Astrocyte of the spinal cord (primary cell): ENCODE data around the gene FAM185A.
A peak's percentile ranks its signal among the peaks of the same experiment; 100 is the strongest.
"Not testable (repeated sequence)": the region's sequence is repeated elsewhere in the genome, so short reads cannot be mapped to it uniquely, and the experiment has no call there.

ENCODE experiments used
- DNase-seq: peaks from one replicate; pipeline ENCODE4 v3.0.0; 2011; ENCODE audit warnings: low read depth, low spot score
- H3K4me3 ChIP-seq: 2 replicates; pipeline ENCODE4 v1.5.1; 2011; ENCODE audit warnings: low read depth, mild to moderate bottlenecking, low read length, moderate library complexity
- in situ Hi-C: cut with HindIII; loops from 2 replicates; pipeline ENCODE4 v1.10.0; 2017; ENCODE audit warnings: low sequenced_read_pairs

FAM185A gene

DNA sequence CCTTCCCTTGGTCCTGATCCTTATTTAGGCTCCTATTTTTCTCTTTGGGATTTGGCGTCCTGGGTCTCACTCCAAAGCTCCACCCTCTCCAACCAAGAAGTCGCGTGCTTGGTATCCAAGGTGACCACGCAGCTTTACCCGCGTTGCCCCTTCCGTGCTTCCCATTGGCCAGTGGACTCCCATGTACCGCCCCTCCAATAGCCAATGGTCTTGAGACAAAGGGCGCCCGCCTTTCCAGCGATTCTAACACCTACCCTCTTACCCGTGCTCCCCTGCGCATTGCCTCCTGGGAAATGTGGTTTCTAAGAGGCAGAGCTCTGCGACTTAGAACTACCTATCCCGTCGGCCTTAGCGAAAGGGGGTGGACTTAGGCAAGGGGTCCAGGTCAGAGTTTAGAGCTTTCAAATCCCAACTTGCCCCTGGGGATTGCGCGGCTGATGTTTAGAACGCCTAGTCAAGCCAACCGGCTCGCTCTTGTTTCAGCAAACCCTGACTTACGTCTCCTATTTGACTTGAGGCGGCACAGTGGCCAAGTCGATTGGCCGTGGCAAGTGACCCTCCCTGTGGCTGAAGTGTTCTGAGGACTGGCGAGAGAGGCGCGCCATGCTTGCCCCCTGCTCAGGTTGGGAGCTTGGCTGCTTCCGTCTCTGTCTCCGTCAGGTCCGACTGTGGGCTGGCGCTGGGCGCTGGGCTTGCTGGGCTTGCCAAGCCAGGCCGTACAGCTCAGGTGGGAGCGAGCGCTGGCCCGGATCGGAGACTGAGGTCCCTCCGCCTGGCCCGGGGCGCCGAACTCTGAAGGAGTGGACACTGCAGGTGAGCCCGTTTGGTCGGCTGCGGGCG lies at the start of gene FAM185A:
FAM185A (plus strand) TSS at position 395 of the 840 bp plus-strand sequence; CDS start at position 604, 209 bp downstream.
- in situ Hi-C loops: not testable (repeated sequence)
- peak within 1 kb of the TSS; percentile 57 for H3K4me3 ChIP-seq
- DNase-seq: peak; percentile 99

DNA sequence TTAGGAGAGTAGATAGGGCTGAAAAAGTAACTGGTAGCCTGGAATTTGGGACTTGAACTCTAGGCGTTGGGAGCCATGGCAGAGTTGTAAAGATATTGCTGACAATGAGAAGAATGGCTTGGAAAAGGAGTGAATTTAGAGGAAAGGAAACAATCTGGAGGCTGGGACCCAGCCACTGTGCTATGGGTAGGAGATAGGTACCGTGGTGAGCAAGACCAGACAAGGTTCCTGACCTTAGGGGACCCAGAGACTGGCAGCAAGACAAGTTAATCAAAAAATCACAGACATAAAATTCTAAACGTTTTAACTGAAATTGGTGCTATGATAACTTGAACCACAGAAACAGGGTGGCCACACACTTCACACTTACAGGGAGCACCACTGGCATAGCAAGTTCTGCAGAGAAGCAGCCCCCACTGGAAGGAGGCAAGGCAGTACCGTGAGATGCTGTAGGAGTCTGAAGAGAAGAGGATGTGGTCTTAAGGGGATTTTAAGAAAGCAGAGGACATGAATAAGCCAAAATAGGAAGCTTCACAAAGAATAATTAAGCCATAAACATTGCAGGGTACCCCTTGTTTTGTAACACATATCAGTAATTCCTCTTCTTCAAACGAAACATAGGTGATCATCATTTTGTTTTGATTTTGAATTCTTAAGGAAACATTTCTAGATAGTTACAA lies 35.6 kb upstream of the FAM185A start:
- peak; percentile 25 for DNase-seq
- in situ Hi-C loops, H3K4me3 ChIP-seq: not testable (repeated sequence)

DNA sequence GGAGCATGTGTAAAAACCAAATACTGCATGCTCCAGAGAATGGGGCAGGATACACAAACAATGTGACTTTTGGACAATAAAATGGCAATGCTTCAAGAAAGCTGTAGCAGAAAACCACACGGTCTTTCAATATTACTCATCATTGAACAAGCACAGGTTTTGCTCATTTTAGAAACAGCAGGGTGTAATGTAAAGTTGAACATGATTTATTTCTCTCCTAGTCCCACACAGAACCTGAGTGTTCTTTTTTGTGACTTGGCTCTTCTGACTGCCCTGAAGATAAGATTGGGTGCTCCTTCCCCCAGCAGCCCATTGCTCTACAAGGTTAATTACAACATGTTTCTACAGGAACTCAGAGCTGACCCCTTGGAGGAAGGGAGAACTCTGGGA lies 35.1 kb upstream of the FAM185A start:
- DNase-seq, in situ Hi-C loops, H3K4me3 ChIP-seq: not testable (repeated sequence)

DNA sequence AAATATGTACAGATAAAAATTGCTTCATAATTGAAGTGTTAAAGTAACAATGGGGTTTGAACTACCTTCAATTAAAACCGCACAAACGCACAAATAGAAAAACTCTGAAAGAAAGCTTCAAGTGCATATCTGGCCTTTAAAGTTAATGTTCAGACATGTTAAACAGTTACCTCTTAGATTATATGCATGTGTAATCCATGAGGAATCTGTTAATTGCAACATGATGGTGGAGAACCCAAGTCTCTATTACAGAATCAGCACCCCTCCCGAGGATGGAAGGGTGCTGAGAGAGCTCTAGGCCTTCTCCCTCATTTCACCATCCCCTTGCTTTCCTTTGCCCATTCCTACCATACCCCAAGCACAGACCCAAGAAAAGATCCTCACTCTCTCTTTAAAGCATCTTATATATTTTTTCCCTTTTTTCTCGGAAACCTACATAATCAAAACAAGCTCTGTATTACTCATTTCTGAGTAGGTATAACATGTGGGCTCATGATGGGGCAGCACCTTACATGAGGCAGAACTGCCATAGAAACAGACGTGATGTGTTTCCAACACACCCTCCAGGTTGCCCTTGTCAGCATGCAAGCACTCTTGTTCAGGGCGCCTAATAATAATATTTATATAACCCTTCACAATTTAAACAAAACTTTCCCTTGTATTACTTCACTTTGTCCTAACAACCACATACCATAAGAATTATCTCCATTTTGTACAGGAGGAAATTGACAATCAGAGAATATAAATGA lies 33.9 kb upstream of the FAM185A start:
- H3K4me3 ChIP-seq, DNase-seq, in situ Hi-C loops: not testable (repeated sequence)

DNA sequence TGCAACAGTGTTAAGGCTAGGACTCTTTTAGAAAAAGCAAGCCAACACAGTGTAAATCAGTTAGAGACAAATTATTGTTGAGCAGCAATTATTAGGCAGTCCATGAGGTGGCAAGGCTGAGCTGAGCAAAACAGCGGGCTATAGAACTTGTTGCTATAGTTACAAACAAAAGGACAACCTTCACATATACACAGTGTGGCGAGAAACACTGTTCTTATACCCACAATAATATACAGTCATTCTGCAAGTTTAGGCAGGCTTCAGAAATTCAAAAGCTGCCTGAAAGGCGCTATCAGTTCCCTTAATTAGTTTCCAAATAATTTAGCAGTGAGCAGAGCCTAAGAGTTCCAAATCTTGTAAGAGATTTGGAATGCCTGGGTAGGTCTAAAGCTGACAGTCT lies 33.1 kb upstream of the FAM185A start:
- DNase-seq, in situ Hi-C loops, H3K4me3 ChIP-seq: not testable (repeated sequence)

DNA sequence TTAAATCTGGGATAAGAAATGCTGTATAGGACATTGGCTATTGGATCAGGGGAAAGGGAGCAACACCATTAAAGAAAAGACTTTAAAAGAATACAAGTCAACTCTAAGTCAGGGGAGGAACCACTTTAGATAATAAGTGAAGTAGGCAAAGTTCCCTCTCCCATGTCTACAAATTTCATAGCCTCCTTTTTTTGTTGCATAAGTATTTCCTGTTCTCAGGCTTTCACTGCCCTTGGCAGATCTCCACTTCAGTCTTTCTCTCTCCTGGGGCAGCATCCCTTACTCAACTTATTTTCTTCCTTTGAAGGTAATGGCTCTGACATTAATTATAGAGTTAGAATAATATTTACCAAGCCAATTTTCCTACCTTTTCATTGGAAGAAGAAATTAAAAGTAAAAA lies 30.3 kb upstream of the FAM185A start:
- H3K4me3 ChIP-seq, in situ Hi-C loops: not testable (repeated sequence)
- DNase-seq: peak; percentile 24

DNA sequence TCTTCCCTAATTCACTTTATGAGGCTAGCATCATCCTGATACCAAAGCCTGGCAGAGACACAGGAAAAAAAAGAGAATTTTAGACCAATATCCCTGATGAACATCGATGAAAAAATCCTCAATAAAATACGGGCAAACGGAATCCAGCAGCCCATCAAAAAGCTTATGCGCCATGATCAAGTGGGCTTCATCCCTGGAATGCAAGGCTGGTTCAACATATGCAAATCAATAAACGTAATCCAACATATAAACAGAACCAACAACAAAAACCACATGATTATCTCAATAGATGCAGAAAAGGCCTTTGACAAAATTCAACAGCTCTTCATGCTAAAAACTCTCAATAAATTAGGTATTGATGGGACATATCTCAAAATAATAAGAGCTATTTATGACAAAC lies 22.6 kb upstream of the FAM185A start:
- in situ Hi-C loops, H3K4me3 ChIP-seq, DNase-seq: not testable (repeated sequence)

DNA sequence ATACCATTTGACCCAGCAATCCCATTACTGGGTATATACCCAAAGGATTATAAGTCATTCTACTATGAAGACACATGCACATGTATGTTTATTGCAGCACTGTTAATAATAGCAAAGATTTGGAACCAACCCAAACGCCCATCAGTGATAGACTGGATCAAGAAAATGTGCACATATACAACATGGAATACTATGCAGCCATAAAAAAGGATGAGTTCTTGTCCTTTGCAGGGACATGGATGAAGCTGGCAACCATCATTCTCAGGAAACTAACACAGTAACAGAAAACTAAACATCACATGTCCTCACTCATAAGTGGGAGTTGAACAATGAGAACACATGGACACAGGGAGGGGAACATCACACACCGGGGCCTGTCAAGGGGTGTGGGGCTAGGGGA lies 19.1 kb upstream of the FAM185A start:
- H3K4me3 ChIP-seq, DNase-seq, in situ Hi-C loops: not testable (repeated sequence)

DNA sequence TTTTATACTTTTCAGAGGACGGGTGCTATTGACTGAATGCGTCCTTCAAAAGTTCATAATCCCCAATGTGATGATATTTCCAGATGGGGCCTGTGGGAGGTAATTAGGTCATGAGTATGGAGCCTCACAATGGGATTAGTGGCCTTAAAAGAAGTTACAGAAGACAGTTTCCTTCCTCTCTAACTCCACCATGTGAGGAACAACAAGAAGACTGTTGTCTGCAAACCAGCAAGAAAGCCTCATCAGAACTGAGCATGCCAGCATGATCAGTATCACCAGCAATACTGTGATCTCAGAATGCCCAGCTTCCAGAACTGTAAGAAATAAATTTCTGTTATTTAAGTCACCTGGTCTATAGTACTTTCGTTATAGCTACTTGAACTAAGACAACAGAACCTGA lies 18.4 kb upstream of the FAM185A start:
- H3K4me3 ChIP-seq, in situ Hi-C loops, DNase-seq: not testable (repeated sequence)

DNA sequence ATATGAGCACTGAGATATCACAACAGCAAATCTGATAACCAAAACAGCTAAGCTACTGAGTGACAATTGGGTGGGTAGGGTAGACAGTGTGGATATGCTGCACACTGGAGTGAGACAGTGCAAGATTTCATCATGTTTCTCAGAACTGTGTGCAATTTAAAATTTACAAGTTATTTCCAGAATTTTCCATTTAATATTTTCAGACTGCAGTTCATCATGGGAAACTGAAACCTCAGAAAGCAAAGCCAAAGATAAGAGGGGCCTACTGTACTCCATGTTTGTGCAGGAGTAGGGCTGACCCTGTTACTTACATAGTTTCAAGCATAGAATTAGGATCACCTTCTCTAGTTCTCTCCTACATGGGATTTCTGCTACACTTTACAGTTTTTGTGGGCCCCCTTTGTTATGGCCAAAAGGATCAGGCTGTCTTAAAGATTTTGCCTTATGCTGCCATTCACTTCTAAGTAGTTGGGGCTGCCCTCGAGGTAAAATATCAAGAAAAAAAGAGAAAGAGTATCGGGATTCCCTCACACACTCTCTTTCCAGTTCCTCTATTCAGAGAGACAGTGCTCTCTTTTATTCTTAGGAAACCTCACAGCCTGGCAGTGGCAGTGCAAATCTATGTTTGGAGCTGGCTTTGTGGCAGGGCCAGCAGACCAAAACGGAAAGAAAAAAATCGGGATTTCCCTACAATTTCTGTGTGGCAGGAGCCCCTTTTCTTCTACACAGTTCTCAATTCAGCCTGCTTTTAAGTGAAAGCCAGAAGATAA lies 6.6 kb upstream of the FAM185A start:
- DNase-seq, H3K4me3 ChIP-seq, in situ Hi-C loops: not testable (repeated sequence)

DNA sequence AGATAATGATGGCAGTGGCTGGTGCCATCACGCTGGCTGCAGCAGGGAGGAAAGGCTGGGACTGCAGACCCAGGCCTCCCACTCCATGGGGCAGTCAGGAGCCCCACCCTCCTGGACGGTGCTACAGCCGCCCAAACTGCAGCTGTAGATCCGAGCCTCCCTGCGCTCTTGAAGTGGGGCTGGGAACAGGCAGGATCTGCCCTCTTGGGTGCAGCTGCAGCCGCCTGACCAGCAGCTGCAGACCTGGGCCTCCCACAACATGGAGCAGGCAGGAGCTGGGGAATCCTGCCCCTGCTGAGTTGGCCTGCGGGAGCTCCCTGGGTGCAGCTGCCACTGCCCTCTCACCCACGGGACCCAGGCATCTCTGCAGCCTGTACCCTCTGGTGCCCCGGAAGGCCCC lies 4.9 kb upstream of the FAM185A start:
- H3K4me3 ChIP-seq, DNase-seq, in situ Hi-C loops: not testable (repeated sequence)

DNA sequence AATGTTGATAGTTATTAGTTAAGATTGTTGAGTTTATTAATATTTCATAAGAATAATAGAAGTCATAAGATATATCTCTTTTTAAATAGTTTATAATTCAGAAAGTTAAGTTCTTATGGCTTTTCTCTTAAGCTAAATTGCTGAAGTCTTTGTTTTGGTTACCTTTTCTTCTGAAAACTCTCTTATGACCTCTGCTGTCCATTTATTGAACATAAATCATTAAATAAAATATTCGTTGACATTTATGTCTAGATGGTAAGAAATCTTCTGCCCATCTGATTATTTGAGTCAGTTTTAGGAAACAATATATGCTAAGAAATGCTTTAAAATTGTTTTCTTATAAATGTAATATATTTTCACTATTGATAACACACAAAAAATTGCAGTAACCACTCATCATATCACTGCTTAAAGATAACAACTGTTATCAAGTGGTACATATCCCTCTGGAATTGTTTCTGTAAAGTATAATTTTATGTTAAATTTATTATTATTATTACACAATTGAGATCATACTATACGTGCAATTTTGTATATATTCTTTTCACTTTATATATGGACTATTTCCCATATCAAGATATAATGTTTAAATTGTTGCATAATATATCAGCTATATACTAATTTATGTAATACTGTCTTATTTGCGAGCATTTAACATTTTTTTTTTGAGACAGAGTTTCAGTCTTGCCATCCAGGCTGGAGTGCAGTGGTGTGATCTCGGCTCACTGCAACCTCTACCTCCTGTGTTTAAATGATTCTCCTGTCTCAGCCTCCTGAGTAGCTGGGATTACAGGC lies 3.1 kb upstream of the FAM185A start:
- in situ Hi-C loops, H3K4me3 ChIP-seq, DNase-seq: not testable (repeated sequence)

DNA sequence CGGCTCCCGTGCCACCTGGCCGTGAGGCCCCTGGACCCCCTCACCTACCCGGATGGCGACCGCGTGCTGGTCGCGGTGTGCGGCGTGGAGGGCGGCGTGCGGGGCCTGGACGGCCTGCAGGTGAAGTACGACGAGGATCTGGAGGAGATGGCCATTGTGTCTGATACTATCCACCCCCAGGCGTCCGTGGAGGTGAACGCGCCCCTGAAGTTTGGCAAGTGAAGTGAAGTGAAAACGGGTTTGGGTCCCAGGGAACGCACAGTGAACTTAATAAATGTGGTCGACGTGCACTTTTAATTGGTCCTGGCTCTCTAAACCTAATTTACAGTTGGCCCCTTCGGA lies 617 bp downstream of the FAM185A start:
- DNase-seq, in situ Hi-C loops: not testable (repeated sequence)
- peak overlapping the region; percentile 57 for H3K4me3 ChIP-seq
